Femur (tissue), 1 donor: ENCODE data around the gene GOLGA6L7.
"Not testable (repeated sequence)": the region's sequence is repeated elsewhere in the genome, so short reads cannot be mapped to it uniquely, and the experiment has no call there.

Source experiments
- DNase-seq: peaks from one replicate; pipeline ENCODE4 v3.0.0-alpha.2; 2017

Gene GOLGA6L7

GRCh38 chr15:28881600-28881999, 33.2 kb upstream of the GOLGA6L7 start:
- no peak for DNase-seq

- no peak for DNase-seq
Observed at GRCh38 chr15:28881170-28881569, 32.7 kb upstream of the GOLGA6L7 start.

GRCh38 chr15:28880680-28881079, 32.2 kb upstream of the GOLGA6L7 start:
- no peak for DNase-seq

GRCh38 chr15:28879551-28879950, 31.1 kb upstream of the GOLGA6L7 start:
- DNase-seq: no peak

GRCh38 chr15:28878209-28878608, 29.8 kb upstream of the GOLGA6L7 start:
- no peak for DNase-seq

- DNase-seq: no peak
Observed at GRCh38 chr15:28876845-28877185, 28.4 kb upstream of the GOLGA6L7 start.

GRCh38 chr15:28876131-28876844, 27.8 kb upstream of the GOLGA6L7 start:
- DNase-seq: no peak

GRCh38 chr15:28875461-28876000, 27.1 kb upstream of the GOLGA6L7 start:
- DNase-seq: no peak

GRCh38 chr15:28873585-28874190, 25.2 kb upstream of the GOLGA6L7 start:
- no peak for DNase-seq

- DNase-seq: no peak
Observed at GRCh38 chr15:28873006-28873405, 24.6 kb upstream of the GOLGA6L7 start.

- DNase-seq: no peak
Observed at GRCh38 chr15:28871168-28871567, 22.7 kb upstream of the GOLGA6L7 start.

GRCh38 chr15:28868744-28869345, 20.4 kb upstream of the GOLGA6L7 start:
- DNase-seq: no peak

- DNase-seq: not testable (repeated sequence)
Observed at GRCh38 chr15:28861589-28862293, 13.3 kb upstream of the GOLGA6L7 start.

GRCh38 chr15:28861031-28861534, 12.6 kb upstream of the GOLGA6L7 start:
- DNase-seq: no peak

- not testable (repeated sequence) for DNase-seq
Observed at GRCh38 chr15:28854578-28854977, 6.1 kb upstream of the GOLGA6L7 start.

GRCh38 chr15:28853654-28854053, 5.2 kb upstream of the GOLGA6L7 start:
- not testable (repeated sequence) for DNase-seq

GRCh38 chr15:28849766-28850165, 1.3 kb upstream of the GOLGA6L7 start:
- not testable (repeated sequence) for DNase-seq

GRCh38 chr15:28849271-28849670, 827 bp upstream of the GOLGA6L7 start:
- DNase-seq: not testable (repeated sequence)

- not testable (repeated sequence) for DNase-seq
Observed at GRCh38 chr15:28847959-28848358, 485 bp downstream of the GOLGA6L7 start.

GRCh38 chr15:28847247-28847646, 1.2 kb downstream of the GOLGA6L7 start:
- not testable (repeated sequence) for DNase-seq

- DNase-seq: not testable (repeated sequence)
Observed at GRCh38 chr15:28844147-28844546, 4.3 kb downstream of the GOLGA6L7 start.

GRCh38 chr15:28843520-28843919, 4.9 kb downstream of the GOLGA6L7 start:
- DNase-seq: not testable (repeated sequence)

GRCh38 chr15:28842210-28842609, 6.2 kb downstream of the GOLGA6L7 start:
- DNase-seq: not testable (repeated sequence)
